NCI-H2107 treated with DMSO at 0.1 percent for 48 hours (cell line): ENCODE measurements around the gene ETV3L.
A peak's percentile ranks its signal among the peaks of the same experiment; 100 is the strongest.

Experiments used
- DNase-seq: peaks from one replicate; lab custom pipeline; 2025; ENCODE audit not compliant: unreplicated experiment; lab: John Stamatoyannopoulos, UW

ETV3L gene

DNA sequence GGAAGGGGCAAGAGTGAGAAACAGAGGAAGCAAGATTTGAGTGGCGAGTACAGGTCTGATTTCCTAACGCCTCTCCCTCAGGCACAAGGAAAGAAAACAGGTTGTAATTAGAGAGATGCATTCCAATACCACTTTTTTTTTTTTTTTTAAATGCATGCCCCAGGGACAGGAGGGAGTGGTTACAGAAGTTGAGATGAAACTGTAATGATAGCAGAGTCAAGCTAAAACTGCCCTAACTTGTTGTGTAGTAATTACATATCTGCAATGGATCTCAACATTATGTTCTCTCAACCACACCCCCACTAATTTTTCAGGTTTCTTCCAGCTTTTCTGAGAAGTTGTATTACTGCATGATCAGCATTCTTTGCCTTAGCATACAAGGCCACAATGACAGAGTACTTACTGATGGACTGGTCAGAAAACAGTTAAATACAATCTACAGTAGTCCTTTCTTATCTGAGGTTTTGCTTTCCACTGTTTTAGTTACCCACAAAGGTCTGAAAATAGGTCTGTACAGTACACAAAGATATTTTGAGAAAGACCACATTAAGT, 33.1 kb upstream of the ETV3L start:
- DNase-seq, result no peak

DNA sequence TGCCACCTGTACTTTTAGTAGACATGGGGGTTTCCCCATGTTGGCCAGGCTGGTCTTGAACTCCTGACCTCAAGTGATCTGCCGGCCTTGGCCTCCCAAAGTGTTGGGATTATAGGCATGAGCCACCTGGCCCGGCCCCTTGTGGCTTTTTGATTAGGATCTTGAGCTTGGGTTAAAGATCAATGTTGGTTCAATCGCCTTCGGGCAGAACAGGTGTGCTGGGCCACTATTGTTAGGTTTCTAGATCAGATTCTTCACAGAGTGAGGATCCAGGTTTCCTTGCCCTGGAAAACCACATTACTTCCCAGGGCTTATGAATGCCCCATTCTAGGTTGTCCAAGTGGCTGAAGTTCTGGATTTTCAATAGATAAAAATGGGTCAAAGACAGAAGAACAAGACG, 32.5 kb upstream of the ETV3L start:
- no peak for DNase-seq

- no peak for DNase-seq
These were observed 31.7 kb upstream of the ETV3L start for GRCh38 chr1:157131281-157131680.

- DNase-seq, result no peak
These were observed 25.2 kb upstream of the ETV3L start for GRCh38 chr1:157124855-157125254.

DNA sequence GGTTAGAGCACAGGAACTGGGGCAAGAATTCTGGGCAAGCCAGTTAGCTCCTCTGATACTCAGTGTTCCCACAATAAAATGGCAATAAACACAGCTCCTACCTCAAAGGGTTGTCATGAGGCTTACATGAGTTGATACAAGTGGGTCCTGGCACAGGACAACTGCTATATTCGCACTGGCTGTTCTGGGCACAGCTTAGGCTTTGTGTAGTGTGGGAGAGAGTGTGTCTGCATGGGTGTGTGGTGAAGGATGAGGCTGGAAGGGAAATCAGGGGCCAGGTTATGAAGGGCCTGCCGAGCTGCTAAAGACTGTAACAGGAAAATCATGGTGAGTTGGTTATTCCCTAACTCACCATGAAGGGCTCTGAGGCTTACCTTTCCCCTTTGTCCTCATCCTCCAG, 19.8 kb upstream of the ETV3L start:
- no peak for DNase-seq

GRCh38 chr1:157119008-157119407, 19.4 kb upstream of the ETV3L start:
- DNase-seq, result no peak

DNA sequence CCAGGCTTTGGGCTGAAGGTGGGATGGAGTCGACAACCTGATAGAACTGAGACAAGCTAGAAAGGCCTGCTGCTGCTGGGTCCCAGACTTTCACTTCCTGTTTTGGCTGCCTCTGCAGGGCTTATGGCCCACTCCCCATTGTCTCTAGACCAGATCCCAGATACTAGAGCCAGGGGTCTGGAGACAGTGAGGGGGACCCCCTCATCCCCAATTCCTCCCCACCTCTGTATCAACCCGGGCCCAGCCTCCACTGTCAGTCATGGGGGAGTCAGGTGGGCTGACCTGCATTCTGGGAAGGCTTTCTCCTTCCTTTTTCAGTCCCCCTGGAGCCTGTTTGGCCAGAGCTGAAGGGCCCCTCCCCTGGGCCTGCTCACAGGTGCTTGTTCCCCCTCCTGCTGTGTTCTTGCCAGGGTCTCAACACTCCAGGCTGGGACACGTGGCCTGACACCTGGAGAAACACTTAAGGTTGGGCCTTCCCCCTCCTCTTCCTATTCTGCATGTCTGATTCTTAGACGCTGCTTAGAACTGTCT, 18.0 kb upstream of the ETV3L start:
- DNase-seq, result peak; percentile 38

DNA sequence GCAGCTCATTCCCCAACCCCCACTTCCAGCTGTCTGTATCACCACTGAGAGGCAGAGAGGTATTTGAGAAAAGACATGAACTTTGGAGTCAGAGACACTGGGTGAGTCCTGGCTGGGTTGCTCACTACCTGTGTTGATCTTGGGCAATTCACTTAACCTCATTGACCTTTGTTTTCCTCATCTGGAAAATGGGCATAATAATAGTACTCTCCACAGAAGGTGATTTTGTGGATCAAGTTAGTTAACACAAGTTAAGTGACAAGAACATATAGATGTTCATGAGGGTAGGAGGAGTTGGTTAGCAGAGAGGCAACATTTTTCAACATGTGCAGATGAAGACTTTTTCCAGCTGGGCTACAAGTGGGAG, 17.1 kb upstream of the ETV3L start:
- DNase-seq, result no peak

DNA sequence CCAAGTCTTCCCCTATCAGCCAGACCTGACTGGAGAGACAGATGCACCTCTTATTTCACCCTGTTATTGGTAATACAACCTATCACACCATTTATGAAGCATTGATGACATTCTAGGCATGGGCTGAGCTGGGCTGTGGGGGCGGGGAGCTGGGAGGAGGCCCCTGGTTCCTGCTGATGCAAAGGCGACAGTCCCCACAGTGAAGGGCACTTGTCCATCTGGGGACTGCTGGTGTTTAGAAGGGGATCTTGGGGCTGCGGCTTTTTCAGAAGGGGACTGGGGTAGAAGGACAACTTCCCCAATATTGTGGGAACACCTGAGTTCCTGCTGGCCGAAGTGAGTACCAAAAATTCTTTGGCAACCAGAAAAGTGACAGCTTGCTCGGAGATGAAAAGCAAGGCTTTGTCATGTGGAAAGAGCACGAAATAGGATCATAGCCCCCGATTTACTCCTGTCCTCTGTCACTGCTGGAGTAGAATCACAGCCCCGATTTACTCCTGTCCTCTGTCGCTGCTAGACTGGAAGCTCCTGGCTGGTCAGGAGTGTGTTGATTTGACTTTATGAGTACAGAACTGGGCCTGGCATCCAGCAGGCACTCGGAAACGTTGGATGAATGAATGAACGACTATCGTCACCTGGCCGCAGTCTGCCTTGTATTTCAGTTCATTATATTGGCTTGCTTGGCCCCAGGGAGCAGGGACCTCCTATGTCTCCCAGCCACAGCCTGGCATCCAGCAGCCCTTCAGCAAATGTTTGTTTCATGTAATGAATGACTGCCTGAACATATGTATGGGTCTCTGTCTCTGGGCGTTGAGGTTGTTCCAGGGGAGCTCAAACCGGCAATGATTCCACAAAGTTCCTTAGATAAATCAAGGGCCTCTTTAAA, 16.5 kb upstream of the ETV3L start:
- no peak for DNase-seq

DNA sequence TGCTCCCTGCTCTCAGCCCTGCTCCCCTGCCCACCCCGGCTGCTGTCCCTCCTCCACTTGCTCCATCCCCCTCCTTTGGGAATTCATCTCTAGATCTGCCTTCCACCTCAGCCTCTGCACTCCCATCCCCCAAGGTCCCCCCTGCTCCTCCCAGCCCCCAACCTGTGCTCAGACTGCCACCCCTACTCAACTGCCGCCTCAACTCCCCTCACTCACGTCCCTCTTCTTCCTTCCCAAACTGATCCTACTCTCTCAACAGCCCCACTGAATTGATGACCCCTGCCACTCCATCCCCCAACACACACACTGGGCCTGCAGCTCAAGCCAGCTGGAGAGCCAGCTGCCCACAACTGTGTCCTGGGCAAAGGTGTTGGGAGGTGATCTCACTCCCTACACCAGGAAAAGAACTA, 15.8 kb upstream of the ETV3L start:
- DNase-seq, result no peak

DNA sequence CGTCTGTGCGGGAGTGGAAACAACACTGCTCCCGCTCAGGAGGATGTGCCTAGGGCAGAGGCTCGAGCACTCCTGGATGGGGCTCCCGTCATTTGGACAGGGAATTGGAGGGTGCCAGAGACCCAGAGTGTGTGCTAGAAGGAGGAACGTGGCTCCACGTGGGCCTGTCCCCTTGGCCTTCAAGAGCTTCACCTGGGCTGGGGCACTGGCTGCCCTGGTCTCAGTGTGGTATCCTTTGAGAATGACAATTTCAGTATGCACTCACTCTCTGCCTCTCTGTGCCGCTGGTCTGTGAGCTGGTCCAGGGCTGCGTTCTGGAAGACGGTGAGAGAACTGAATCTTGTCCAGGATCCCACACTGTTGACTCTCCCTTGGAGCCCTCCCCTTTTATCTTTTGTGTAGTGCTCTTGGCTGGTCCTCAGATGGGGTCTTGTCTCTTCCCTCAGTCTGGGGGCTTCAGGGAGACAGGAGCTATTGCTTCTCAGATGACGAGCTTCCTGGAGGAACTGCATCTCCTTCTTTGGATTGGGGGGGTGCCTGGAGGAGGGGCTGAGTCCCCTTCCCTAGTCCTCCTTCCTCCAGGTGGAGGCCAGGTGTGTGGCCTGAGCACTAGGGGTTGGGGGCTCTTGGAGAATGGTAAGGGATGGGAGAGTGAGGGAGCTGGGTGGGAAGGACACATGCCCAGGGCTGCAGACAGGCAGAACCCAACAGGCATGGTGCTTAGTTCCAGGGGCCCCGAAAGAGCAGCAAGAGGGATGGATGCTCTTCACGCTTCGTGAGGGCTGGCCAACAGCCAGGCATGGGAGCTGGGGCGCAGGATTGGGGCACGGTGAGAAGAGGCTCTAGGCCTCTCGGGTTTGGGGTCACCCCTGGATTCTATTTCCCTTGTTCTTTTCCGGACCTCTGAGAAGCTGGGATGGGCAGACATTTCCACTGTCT, 14.8 kb upstream of the ETV3L start:
- no peak for DNase-seq

DNA sequence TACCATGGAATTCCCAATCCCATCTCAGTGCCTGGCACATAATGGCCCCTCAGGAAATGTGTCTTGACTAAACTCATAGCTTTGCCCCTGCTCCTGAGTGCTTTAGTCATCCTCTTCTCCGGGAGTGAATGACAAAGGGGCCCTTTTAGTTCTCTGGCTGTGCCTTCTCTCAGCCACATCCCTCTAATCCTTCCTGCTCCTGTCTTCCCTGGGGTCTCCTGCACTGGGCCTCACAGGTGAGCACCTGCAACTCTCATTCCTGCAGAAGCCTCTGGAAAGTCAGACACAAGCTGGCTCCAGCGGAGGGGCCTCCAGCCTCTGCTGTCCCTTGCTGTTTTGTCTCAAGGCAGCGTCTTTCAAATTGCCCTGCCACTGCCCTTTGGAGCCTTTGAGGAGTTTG, 14.0 kb upstream of the ETV3L start:
- DNase-seq, result no peak

- DNase-seq, result no peak
These were observed 13.5 kb upstream of the ETV3L start for GRCh38 chr1:157113106-157113505.

DNA sequence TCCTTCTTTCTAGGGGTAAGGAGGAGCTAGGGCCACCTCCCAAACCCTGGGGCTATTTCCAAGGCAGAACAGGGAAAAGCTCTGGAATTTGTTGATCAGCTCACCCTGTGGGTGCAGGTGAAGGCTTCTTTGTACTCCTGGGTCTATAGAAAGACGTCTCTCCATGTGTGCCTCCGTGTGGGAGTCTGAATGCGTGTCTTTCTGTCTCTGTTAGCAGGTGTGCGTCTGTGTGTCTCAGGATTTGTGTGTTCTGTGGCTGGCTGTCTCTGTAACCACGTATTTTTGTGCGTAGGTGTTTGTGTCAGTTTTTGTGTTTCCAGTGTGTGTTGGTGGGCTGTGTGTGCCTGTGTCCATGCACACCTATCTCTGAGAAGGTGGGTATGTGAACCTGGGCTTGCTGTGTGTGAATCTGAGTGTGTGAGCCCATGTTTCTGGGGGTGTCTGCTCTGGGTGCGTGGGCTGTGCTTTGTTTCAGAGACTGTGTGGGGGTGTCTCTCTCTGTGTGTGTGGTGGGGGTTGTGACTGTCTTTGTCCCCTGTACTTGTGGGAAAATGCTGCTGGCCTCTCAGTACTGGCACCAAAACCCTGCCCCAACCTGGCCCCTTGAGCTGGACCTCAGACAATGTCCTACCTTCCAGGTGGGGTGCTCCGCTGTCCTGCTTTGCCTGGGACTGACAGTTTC, 12.7 kb upstream of the ETV3L start:
- DNase-seq, result no peak

DNA sequence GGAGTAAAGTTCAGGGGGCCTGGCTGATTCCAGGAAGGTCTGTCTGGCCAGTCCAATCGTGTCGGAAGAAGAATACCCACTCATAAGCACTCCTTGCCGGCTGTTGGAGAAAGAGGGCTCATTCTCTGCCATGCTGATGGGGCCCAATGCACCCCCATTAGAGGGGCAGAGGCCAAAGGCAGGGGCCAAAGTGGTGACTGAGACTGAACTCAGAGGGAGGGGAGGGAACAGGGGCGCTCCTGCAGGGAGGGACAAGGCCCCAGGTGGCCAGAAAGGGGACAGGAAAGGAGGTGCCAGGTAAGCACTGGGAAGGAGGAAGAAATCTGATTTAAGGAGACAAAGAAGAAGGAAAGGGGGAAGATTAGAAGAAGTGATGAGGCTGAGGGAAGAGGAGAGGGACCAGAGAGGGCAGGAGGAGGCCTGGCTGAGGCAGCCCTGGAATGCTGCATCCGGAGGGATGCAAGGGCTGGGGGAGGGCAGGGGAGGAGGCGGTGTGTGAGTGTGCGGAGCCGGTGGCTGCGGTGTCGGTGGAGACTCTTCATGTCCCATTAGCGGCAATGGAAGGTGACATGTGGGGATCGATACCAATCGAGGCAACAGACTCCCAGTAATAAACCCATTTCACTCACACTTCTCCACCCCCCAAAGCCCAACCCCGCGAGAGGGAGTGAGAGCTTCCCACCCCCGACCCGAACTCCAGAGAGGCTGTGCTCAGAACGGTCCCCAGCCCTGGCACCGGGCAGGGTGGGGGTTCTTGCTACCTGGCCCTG, 12.0 kb upstream of the ETV3L start:
- no peak for DNase-seq

DNA sequence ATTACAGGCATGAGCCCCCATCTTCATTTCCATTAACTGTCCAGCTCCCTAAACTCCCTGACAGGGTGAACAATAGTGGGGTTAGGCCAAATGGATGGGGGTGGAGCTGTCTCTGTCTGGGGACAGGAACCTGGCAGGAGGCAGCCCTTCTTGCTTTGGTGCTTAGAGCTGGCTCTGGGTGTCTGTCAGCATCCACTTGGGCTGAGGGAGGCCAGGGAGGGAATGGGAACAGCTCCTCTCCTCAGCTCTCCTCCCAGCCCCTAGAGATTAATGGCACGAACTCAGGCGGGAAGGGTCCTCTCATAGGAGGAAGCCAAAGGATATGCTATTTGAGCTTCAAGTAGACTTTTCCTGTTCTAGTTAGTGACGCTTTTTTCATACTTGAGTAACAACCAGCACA, 11.1 kb upstream of the ETV3L start:
- no peak for DNase-seq

DNA sequence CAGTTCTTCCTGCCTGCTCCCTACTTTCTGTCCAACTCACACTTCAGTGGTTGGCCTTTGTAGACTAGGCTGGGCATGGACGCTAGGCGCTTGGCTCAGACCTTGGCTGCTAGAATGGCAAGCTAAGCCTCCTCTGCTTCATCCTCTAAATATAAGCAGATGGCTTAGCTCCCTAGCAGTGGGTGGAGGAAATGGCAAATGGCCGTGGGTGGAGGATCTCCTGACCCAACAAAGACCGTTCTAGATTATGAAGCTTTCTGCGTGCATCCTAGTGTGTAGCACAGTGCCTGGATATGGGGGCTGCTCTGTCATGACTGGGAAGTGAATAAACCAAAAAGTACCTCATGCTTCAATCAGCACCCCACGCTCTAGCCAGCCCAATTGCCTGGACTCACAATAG, 10.4 kb upstream of the ETV3L start:
- no peak for DNase-seq

DNA sequence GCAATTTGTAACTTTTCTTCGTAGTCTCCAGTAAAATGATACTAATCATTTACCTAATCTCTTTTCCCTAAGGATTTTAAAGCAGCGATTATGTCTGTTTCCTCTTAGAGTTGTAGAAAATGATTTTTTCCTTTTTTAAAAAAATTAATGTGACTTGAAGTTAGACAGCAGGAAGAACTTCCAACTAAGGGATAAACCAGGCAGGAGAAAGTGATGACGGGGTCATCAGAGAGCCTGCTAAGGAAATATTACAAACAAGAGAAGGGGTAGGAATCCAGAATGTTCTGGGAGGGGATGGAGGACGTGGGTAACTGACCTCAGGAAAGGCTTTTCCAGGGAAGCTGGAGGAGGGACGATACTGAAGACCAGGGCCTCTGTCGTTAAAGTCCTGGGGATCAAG, 8.8 kb upstream of the ETV3L start:
- no peak for DNase-seq

GRCh38 chr1:157107702-157108101, 8.1 kb upstream of the ETV3L start:
- no peak for DNase-seq

GRCh38 chr1:157106813-157107189, 7.2 kb upstream of the ETV3L start:
- no peak for DNase-seq
